GM21723 (cell line): Measurements from ENCODE around the gene SMC6.

ENCODE experiments used
- ATAC-seq: cut with Tn5 transposase; IDR thresholded peaks from one replicate; pipeline ENCODE4 v1.9.1; 2021; ENCODE audit warnings: mild to moderate bottlenecking, moderate library complexity; ENCODE audit not compliant: unreplicated experiment

Gene SMC6

GRCh38 chr2:17658251-17658843, 95.3 kb downstream of the SMC6 start:
- peak; percentile 74 for ATAC-seq

DNA sequence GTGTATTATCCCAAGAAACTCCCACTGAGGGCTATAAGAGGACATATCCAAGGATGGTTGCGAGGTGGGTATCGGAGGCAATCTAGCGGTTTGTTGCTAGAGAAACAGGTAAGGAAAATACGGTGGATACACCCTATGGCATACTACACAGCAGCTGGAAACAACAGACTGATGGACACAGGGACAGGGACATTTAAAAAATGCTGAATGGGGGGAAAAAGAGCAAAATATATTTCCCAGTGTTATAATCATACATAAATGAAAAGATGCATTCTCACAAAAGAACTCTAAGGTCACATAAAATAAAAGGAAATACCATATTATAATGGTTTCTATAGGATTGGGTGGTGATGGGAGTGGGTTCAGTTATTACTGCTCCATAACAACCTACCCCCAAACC, 95.9 kb downstream of the SMC6 start:
- ATAC-seq = no peak

DNA sequence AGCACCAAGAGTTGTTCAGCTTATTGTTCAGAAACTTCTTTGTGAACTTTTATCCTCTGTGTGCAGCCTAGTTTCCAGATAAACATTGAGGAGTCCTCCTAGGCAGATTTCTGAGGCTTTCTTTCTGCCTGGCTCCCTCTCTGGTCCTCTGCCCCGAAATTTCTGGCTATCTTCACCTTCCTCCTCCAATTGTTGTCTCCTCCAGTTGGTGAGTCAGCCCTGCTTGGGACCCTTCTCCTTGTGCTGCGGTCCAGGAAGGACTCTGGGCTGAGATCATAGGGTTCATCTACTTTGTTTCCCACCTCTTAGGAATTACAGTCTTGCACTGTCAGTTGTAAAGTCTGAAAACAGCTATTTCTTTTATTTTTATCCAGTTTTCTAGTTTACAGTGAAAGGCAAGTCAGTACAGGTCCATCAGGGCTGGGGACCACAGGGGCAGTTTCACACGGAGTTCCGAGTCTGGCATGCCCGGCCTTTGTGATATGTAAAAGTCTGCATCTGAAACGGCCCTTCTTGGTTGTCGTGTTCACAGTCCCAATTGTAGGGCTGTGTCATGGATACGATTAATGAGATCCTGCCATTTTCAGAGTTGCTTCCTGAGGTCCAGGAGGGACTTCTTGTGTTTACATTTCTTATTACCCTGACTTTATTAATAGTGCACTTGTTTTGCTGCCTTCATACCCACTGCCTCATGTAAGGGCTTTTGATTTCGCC, 100.8 kb downstream of the SMC6 start:
- ATAC-seq = no peak

- ATAC-seq = no peak
These were observed 104.6 kb downstream of the SMC6 start for GRCh38 chr2:17649026-17649425.

- ATAC-seq = no peak
These were observed 105.0 kb downstream of the SMC6 start for GRCh38 chr2:17648581-17648980.

- no peak for ATAC-seq
These were observed 106.5 kb downstream of the SMC6 start for GRCh38 chr2:17646838-17647701.

DNA sequence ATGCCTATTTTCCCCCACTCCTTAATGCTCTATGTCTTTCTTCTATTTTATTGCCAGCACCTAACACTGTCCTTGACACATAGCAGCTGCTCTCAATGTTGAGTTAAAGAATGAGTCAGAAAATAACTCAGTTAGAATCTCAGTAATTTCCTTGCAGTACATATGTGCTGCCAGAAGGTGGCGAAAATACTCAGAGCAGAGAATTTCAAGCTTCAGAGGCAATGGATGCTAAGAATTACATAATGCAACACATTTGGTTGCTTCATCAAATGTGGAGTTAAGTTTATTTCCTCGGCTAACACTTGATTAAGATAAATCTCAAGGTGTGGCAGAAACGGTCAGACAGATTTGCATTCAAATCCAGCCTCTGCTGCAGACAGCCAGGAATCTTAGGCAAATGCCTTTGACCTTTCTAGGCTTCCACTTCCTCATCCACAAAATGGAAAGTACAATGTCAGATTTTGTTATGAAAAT, 107.5 kb downstream of the SMC6 start:
- ATAC-seq = peak; percentile 88

DNA sequence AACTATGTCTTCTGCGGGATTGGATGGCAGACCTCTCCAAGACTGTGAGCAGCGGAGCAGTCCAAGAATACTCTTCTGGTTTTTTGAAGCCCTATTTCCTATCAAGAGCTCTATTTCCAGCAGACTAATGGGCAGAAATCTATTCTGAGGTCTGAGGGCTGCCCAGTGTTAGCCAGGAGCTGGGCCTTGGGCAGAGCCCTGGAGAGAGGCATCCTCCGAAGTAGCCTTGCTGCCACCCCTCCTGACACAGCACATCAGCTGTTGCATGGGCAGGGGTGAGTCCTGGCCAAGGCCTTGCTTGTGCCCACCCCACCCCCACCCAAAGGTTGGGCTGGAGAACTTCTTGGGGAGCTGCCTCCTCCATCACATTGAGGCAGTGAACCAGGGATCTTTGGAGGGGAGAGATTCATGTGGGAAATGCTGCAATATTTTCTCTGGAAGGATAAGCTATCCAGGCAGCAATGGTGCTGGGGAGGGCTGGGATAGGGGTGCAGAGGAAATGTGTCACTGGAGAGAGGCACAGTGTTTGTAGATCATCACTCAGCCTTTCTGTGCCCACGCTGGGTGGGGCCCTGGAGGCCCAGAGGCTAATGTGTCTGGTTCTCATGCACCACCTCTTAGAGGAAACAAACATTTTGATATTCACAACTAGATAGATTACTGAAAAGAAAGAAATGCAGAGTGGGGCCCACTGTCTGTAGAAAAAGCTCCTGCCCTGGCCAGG, 108.5 kb downstream of the SMC6 start:
- no peak for ATAC-seq

GRCh38 chr2:17643031-17643615, 110.5 kb downstream of the SMC6 start:
- no peak for ATAC-seq

DNA sequence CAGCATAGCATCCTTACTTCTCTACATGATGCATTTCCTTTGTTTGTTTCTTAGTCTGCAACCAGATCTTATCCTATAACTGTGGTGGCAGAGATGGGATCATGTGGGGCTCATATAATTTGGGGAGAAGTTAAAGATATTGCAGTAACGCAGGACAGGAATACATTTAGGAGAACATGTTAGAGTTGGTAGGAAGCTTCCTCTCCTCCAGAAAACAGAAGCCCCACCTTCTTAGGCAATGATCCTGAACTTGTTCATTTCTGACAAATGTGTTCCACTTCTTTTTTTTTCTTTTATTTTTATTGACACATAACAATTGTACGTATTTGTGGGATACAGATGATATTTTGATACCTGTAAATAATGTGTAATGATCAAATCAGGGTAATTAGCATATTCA, 113.2 kb downstream of the SMC6 start:
- no peak for ATAC-seq

DNA sequence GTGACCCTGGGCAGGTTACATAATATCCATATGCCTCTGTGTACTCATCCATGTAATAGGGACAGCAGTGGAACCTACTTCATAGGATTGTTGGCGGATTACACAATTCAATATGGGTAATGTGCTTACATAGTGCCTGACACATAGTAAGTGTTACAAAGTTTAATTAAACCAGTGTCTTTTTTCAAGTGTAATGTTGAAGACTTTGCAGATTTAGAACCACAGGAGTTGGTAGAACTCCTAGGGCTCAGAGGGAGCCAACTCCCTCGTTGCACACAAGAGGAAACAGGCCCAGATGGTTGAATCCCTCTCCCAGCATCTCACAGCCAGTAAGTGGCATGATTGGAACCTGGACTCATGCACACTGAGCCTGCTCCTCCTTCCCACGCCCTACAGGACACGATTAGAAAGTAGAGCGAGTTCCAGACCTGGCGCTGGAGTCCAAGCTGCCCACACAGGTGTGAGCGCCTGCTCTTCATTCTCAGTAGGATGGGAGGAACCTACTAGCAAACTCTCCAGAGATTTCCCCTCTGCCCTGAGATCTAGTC, 115.3 kb downstream of the SMC6 start:
- no peak for ATAC-seq

GRCh38 chr2:17637131-17637906, 116.3 kb downstream of the SMC6 start:
- ATAC-seq = no peak

GRCh38 chr2:17636257-17636656, 117.4 kb downstream of the SMC6 start:
- ATAC-seq = no peak

GRCh38 chr2:17634997-17635396, 118.6 kb downstream of the SMC6 start:
- no peak for ATAC-seq

GRCh38 chr2:17630089-17630488, 123.5 kb downstream of the SMC6 start:
- no peak for ATAC-seq

DNA sequence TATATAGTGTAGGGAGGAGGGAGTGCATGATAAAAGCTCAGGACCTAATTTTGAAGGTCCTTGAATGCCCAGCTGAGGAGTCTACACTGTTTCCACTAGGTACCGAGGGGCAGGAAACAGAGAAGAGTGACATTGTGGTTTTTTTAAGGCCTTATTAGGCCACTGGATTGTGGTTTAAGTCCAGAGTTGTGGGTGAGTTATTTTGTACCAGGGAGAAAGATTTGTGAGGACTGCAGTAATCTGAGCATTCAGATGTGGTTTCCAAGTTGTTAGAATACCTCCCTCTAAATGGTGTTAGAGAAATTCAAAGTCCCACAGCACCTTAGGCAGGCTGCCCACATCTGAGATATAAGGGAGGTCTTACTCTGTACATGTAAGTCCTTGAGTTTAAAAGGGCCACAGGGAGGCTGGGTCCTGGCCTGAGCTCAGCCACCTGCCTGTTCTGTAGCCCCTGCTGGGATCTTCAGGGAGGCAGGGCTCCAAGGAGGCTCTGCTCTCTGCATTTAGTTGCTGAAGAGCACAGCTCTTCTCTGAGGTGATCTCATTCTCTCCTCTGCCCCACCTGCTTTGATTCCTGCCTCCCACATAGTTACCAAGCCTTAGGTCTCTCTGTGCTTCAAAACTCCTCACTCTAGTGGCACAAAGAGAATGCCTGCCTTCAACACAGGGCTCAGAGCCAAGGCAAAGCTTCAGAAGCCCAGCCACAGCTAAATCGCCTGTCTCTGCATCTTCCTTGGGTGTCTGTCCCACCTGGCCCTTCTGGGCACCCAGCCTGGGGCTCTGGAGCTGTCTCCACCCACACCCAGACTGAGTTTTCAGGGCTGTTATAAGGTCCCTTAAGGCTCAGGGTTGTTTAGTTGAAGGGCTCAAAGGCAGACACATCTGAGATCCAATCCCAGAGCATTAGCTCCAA, 125.0 kb downstream of the SMC6 start:
- no peak for ATAC-seq

DNA sequence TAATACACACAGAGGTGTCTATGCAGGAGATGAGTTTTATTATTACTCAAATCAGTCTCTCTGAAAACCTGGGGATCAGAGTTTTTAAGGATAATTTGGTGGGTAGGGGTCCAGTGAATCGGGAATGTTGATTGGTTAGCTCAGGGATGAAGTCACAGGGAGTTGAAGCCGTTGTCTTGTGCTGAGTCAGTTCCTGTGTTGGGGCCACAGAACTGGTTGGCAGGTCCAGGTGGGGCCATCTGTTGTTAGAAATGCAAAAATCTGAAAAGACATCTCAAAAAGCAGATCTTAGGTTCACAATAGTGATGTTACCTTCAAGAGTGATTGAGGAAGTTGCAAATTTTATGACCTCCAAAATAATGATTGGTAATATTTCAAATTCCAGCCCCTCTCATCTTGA, 126.2 kb downstream of the SMC6 start:
- no peak for ATAC-seq

- no peak for ATAC-seq
These were observed 126.6 kb downstream of the SMC6 start for GRCh38 chr2:17626986-17627385.

- no peak for ATAC-seq
These were observed 128.2 kb downstream of the SMC6 start for GRCh38 chr2:17625446-17625845.
